ENCODE measurements around the gene KRTAP12-4.
"Not testable (repeated sequence)": the region's sequence is repeated elsewhere in the genome, so short reads cannot be mapped to it uniquely, and the experiment has no call there.

Gene KRTAP12-4

GRCh38 chr21:44686843-44687561, 32.5 kb upstream of the KRTAP12-4 start:
- no peak for DNase-seq

- peak; percentile 27 for DNase-seq
Observed at GRCh38 chr21:44686000-44686781, 31.7 kb upstream of the KRTAP12-4 start.

- not testable (repeated sequence) for DNase-seq
Observed at GRCh38 chr21:44685050-44685449, 30.6 kb upstream of the KRTAP12-4 start.

- no peak for DNase-seq
Observed at GRCh38 chr21:44684483-44684882, 30.0 kb upstream of the KRTAP12-4 start.

- DNase-seq = no peak
Observed at GRCh38 chr21:44684077-44684476, 29.6 kb upstream of the KRTAP12-4 start.

- DNase-seq = no peak
Observed at GRCh38 chr21:44682580-44683151, 28.2 kb upstream of the KRTAP12-4 start.

- no peak for DNase-seq
Observed at GRCh38 chr21:44681861-44682579, 27.6 kb upstream of the KRTAP12-4 start, which contains the start of gene KRTAP12-1. TSS of gene KRTAP12-1 (minus strand) at chr21:44682163. CDS start at chr21:44682123, 40 bp downstream.

- no peak for DNase-seq
Observed at GRCh38 chr21:44681152-44681551, 26.7 kb upstream of the KRTAP12-4 start.

GRCh38 chr21:44677881-44678280, 23.4 kb upstream of the KRTAP12-4 start:
- DNase-seq = no peak

- no peak for DNase-seq
Observed at GRCh38 chr21:44671911-44672310, 17.5 kb upstream of the KRTAP12-4 start.

- DNase-seq = no peak
Observed at GRCh38 chr21:44670642-44671432, 16.4 kb upstream of the KRTAP12-4 start.

- no peak for DNase-seq
Observed at GRCh38 chr21:44667612-44668011, 13.2 kb upstream of the KRTAP12-4 start.

GRCh38 chr21:44666401-44667320, 12.2 kb upstream of the KRTAP12-4 start, which contains the start of gene KRTAP12-2:
TSS of gene KRTAP12-2 (minus strand) at chr21:44666927. CDS start at chr21:44666886, 41 bp downstream.
- no peak for DNase-seq

GRCh38 chr21:44664691-44665090, 10.2 kb upstream of the KRTAP12-4 start:
- no peak for DNase-seq

- not testable (repeated sequence) for DNase-seq
Observed at GRCh38 chr21:44661567-44661966, 7.1 kb upstream of the KRTAP12-4 start.

- DNase-seq = peak; percentile 8
Observed at GRCh38 chr21:44658913-44659595, 4.6 kb upstream of the KRTAP12-4 start.

- DNase-seq = no peak
Observed at GRCh38 chr21:44658541-44658910, 4.1 kb upstream of the KRTAP12-4 start.

GRCh38 chr21:44657635-44658540, 3.4 kb upstream of the KRTAP12-4 start, which contains the start of gene KRTAP12-3:
TSS of gene KRTAP12-3 (plus strand) at chr21:44657932. CDS start at chr21:44657980, 48 bp downstream.
- peak; percentile 51 for DNase-seq

GRCh38 chr21:44656868-44657267, 2.4 kb upstream of the KRTAP12-4 start:
- DNase-seq = no peak
